ENCODE results near the gene DCST1. TPM values are rescaled to one million over a fixed set of nuclear protein-coding genes. Genes with fewer than 3 reads are reported as not detected.
A peak's percentile ranks its signal among the peaks of the same experiment; 100 is the strongest.

The DCST1 gene
- total and polyA plus RNA-seq, 2 donors (not counting 1 experiment from before 2014, with no cell fraction given) = 0.22 TPM; not detected in 1

GRCh38 chr1:155018617-155019348 is 14.8 kb upstream of the DCST1 start:
- H2AFZ ChIP-seq (ENCODE audit: insufficient read depth, low read depth, low read length, poor library complexity, severe bottlenecking) = no peak overlapping the region
- H3K4me1 Mint-ChIP-seq = peaks cover 54% of the 10 kb centered on the region
- no peak overlapping the region for H3K4me3 ChIP-seq (ENCODE audit: control extremely low read depth in 1 of 5, extremely low read depth in 1 of 5, insufficient read depth in 1 of 5, low read depth in 2 of 5, low read length in 4 of 5)
- H3K4me1 ChIP-seq (ENCODE audit: control insufficient read depth in 2 of 2, insufficient read depth in 2 of 2, low read length in 2 of 2) = peaks cover 39 to 53% of the 10 kb centered on the region in 2 donors
- peaks cover 5% of the 10 kb centered on the region for H4K20me1 ChIP-seq (ENCODE audit: control insufficient read depth, insufficient read depth, low read length, poor library complexity, severe bottlenecking)
- DNase-seq (no peak), ATAC-seq (ENCODE audit: low read depth) (no peak)
- POLR2A ChIA-PET = interaction anchor here (1.6 kb wide), 1 partner anchor 19 kb away, joined by 4 read pairs; no protein-coding TSS in a partner anchor
- H3K36me3 ChIP-seq (replicated peaks in 1 of 2; ENCODE audit: control extremely low read depth in 1 of 2, control insufficient read depth in 1 of 2, extremely low read depth in 1 of 2, insufficient read depth in 2 of 2, low read length in 1 of 2) = peaks cover 0 to 19% of the 10 kb centered on the region in 2 experiments
- intact Hi-C loops (cut with micrococcal nuclease) = no loop called here
- peak overlapping the region; percentile 78 for H3K27ac Mint-ChIP-seq
- H3K4me3 Mint-ChIP-seq = peak overlapping the region; percentile 42
- H3K9ac ChIP-seq (ENCODE audit: low read length) = peak overlapping the region; percentile 69
- H3K27ac ChIP-seq (ENCODE audit: low read length in 2 of 2) = peak overlapping the region; percentile 88 to 89
- peaks cover 0 to 2% (median 0%) of the 10 kb centered on the region in 3 donors for H3K9me3 ChIP-seq (ENCODE audit: control extremely low read depth in 1 of 3, control insufficient read depth in 2 of 3, insufficient read depth in 1 of 3, low read length in 2 of 3)
- TF ChIP-seq CTCF (IDR thresholded peaks at IDR 0.05) (no peak), EZH2 (IDR thresholded peaks at IDR 0.05; ENCODE audit: borderline replicate concordance, insufficient read depth, low read depth, low read length, poor library complexity, severe bottlenecking) (no peak)
- H3K27me3 ChIP-seq (replicated peaks in 1 of 4; ENCODE audit: control extremely low read depth in 1 of 4, control insufficient read depth in 3 of 4, insufficient read depth in 4 of 4, low read length in 3 of 4) = no peaks in the 10 kb centered on the region
- H3K79me2 ChIP-seq (ENCODE audit: control insufficient read depth, insufficient read depth, low read length) = peaks cover 3% of the 10 kb centered on the region
- CTCF ChIA-PET = interaction anchor here (0.8 to 17.4 kb wide), 18 partner anchors 8 to 82 kb away, joined by 3 to 295 read pairs (median 6); partner anchors contain the start of genes CKS1B, FLAD1, LENEP and PMVK
- H3K27me3 Mint-ChIP-seq = no peaks in the 10 kb centered on the region
- peak overlapping the region; percentile 92 for H3K4me2 ChIP-seq (replicated peaks; ENCODE audit: low read depth, low read length, poor library complexity, severe bottlenecking)
- H3K9me3 Mint-ChIP-seq (ENCODE audit: insufficient read depth) = no peaks in the 10 kb centered on the region
- WGBS (ENCODE audit: insufficient coverage) = 97% methylated on average over 4 of the region's 8 CpGs

All from B cell (primary cell).